Measurements from ENCODE around the gene SFI1.

SFI1 gene

DNA sequence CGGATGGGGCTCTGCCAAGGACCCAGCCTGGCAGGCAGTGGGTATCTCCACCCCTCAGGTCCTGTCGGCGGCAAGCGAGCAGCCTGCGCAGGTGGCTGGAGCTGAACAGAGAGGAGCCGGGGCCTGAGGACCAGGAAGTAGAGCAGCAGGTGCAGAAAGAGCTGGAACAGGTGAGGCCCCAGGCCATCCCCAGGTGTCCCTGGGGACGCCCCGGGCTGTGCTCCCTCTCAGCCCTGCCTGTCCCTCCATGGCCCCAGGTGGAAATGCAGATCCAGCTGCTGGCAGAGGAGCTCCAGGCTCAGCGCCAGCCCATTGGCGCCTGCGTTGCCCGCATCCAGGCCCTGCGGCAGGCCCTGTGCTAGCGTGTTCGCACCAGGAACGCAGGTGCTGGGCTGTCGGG, 121.7 kb downstream of the SFI1 start:
- DNase-seq = no peak

DNA sequence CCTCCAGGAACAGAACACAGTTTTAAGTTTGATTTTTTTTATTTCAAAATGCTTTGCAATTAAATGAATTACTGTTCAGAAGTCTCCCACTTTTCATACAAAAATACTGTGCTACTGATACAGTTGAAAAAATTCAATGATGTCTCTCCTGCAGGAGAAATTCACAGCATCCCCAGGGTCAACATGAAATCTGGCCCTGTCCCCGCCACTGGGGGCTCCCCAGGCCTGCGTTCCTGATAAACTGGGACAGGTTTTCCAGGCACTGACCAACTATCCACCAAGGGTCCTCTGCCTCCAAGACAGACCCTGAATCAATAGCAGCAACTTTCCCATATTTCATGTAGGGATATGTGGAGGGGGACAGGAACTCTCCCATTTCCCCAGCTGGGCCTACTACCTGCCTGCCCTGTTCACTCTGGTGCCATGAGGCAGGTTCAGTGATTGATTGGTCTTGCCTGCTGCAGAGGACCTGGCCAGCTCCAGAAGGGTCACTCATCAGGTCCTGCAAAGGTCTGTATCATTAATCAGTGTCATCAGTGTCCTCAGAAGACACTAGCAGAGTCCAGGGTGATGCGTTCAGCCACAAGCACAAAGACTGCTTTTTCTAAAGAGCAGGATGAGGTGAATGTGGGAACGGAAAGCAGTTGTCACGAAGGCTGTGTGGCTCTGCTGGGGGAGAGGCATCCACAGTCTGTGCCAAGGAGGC, 122.3 kb downstream of the SFI1 start:
- DNase-seq = no peak

DNA sequence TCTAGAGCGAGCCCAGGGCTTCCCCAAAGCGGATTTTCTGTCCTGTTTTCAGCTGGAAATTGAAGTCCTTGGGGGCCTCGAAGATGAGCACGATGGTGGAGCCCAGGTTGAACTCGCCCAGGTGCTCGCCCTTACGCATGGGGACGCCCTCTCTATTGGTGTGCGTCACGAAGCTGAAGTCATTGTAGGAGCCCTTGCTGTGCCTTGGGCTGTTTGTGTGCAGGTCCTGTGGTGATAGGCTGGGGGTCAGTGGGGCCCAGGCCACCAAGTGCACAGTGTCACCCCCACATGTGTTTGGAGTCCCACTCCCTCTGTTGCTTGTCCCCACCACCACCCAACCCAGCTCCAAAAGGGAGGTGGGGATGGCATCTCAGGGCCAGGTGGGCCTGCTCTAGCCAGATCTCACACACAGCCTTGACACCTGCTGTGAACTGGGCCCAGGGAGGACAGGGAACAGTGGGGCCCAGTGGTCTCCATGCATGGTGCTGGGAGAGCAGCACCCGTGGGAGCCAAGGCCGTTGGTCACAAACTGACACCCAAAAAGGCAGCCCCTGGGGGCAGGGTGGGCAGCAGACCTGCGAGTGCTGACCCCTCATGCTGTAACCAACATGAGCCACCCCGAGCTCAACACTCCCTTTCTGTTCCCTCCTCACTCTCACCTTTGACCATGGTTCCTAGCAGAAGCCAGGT, 123.4 kb downstream of the SFI1 start:
- no peak for DNase-seq

DNA sequence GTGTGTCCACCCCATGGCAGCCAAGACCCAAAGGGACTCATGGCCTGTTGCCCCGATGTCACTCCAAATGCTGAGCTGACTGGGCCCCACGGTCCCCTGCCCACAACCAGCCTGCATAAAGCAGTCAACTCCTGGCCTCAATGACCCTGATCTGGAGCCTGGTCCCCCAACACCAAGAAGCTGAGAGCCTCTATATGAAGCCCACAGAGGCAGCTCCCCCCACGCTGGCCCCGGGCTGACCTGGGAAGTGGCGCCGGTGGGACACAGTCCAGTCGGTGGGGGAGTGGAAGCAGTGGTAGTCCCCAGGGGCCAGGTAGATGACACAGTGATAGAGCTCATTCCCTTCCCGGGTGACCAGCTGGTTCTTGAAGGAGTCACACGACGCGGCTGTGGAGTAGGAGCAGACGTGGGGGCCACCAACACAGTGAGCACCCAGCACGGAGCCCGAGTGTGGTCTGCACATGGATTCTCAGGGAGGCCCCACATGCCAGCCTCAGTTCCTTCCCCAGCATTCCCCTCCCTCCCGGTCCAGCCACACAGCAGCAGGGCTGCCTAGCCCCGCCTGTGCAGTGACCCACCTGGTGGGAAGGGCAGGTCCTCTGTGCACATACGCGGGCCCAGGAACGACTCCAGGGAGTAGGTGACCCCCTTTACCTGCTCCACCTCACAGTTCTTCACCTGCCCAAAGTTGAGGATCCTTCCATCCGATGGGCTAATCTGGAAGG, 124.6 kb downstream of the SFI1 start:
- DNase-seq = no peak

DNA sequence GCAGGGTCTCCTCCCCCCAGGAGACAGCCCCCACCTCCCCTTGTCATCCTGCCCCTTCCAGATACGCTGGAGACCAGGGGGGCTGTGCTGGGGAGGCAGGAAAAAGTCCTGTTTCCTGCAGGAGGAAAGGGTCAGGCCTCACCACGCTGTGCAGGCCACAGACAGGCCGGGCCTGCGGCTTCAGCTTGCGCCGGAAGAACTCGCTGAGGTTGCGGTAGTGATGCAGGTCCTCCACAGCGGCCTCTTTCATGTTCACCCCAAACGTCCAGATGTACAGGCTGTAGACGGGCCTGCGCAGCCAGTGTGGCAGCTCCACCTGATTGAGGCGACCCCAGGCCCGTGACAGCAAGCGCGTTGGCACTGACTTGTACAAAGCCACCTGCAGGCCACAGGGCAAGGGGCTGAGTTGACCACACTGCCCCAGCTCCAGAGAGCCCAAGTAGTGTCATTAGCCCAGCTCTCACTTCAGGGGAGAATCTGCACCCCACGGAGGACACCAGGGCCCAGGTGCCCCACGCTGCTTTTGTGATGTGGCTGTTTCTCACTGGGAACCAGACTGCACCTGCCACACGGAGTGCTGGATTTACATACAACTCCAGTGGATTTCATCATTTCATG, 125.3 kb downstream of the SFI1 start:
- no peak for DNase-seq

DNA sequence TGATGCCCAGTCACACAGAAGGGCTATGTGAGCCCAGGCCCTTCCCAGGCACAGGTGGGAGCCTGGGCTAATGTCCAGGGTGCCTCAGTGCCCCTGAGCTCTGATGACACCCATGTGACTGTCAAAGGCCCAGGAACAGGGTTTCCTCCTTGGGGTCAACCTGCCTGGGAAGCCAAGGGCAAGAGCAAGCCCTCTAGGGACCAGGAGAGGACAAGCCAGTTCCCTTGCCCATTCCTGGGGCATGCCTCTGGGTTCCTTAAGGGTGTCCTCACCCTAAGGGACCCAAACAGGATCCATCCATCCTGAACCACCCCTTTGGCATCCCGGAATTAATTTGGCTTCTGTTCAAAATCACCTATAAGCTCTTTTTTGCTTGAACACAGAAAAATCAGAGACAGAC, 126.6 kb downstream of the SFI1 start:
- no peak for DNase-seq

DNA sequence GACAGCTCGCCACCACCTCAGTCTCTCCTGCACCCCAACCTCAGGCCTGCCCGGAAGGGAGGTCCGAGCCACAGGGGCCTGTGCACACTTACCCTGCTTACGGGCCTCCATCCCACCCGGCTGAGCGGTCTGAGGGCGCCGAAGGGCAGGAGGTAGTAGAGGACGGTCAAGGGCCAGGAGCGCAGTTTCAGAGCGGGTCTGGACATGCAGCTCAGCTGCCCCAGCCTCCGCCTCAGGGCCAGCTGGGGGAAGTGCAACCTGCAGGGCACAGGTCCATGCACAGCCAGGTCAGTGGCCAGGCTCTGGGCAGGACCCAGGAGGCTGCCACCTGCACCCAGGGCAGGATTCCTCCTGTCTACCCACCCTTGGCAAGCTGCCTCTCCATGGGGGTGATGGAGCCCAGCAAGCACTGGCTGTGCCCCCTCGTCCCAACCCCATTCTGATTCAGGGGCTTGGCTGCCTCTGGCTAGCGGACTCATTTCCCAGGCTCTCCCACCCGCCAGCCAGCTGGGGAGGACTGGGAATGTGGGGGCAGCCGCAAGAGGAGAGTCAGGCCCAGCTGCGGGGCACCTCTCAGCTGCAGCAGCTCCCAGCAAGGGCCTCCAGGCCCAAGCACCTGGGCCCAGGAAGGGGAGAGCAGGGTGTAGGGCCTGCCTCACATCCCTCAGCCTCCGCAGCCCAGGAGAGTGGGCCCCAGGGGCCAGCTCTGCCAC, 127.4 kb downstream of the SFI1 start:
- DNase-seq = no peak

DNA sequence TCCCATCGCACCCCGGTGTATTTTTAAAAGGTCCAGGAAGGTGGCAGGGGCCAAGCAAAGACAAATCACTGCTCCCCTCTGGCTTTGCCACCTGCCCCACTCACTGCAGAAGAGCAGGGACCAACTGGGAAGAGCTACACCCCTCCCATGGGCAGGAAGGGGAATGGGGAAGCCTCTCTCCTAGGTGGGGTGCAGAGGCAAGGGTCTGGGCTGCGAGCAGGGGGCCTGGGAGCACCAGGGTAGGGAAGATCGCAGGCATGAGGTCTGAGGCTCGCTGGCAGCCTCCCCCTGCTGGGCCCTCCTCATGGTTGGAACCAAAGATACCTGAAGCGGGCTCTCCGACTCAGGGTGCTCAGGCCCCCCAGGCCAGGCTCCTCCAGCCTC, 128.9 kb downstream of the SFI1 start:
- DNase-seq = no peak

DNA sequence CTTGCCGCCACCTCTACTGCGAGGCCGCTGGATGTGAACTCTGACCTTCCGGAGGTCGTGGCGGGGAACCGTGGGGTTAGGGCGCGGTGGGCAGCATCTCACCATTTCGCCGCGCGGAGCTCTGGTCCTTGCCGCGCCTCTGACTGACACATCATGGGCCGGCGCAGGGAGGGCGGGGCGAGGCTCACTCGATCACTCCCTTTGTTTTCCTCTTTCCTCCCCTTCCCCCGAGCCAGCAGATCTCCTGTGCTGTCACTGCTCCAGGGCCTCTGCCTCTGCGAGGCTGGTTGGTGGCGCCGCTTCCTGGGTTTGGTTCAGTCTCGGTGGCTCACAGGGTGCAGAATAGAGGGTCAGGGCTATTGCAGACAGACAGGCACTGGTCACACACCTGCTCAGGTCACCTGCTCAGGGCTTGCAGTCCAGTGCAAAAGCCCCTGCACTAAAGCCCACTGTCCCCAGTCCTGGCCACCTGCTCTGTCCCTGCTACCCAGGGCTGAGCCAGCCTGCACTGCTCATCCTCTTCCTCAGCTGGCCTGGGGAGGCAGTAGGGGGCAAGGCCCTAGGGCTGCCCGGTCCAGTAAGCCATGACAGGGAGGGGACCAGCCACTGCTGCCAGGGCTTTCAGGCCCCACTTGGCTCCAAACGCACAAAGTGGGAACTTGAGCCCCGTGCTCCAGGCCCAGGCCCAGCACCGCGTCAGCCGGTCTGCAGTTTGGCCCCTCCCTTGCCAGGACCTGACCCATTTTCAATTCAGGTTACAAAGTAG, 129.5 kb downstream of the SFI1 start:
- peak; percentile 52 to 53 for DNase-seq

DNA sequence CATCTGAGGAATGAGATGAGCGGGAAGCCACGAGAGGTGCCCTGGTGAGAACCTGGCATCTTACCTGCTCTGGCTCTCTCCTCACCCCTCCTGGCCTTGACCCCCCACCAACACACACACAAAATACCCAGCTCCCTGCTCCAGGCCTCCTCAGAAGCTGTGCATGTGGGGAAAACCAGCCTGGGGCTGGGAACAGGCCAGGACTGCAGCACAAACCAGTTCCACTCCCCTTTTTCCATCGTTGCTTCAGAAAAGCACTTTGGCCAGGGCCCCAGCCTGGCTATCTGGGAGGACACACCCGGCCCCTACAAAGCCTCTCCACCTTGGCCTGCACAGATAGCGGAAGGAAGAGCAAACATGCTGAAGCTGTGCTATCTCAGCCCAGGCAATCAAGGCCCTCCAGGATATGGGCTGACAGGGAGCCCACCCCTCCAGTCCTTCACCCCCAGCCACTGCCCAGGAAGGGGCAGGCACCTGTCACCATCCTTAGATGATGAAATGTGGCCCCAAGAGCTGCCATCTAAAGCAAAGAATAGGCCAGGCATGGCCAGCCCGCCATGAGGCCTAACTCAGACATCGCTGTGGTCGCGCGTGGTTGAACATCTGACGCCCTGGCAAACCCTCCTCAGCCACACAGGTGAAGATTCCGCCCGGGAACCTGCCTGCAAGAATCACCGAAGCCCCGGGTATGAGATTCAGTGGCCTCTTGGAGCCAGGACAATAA, 130.3 kb downstream of the SFI1 start:
- no peak for DNase-seq

DNA sequence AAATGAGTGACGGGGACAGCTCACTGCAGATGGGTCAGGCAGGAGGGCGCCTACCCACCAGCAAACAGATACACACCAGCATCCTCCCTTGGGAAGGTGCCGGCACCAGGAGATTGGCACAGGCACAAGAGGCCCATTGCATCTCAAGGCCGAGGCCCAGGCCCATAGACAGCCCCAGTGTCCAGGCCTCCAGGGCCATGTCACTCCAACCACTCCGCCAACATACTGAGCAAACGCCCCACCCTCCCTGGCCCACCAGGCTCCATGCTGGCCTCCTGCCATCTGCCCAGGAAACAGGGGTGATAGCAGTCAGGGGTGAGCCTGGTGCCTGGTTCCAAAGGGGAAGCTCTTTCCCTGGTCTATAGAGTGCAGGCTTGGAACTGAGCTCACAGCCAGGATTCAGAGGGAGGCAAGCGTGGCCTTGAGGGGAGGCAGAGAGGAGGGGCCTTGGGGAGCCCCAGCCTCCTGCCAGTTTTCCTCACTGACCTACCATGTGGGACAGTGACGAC, 130.9 kb downstream of the SFI1 start:
- no peak for DNase-seq

DNA sequence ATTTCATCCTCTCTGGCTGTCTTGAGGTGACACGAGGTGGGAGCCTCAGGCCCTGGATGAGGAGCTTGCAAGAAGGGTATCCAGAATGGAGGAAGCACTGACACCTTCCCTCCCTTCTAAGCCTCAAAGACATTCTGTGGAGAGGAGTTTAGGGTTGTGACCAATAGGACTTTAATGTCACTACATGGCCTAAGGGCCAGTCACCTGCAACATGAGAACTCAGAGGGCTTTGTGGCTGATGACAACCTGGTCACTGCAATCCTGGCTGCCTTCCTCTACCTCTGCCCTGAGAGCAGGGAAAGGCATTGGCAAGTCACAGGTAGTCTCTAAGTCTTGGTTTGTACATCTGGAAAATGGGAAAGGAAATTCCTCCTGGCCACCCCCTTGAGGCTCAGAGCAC, 132.0 kb downstream of the SFI1 start:
- DNase-seq = no peak

DNA sequence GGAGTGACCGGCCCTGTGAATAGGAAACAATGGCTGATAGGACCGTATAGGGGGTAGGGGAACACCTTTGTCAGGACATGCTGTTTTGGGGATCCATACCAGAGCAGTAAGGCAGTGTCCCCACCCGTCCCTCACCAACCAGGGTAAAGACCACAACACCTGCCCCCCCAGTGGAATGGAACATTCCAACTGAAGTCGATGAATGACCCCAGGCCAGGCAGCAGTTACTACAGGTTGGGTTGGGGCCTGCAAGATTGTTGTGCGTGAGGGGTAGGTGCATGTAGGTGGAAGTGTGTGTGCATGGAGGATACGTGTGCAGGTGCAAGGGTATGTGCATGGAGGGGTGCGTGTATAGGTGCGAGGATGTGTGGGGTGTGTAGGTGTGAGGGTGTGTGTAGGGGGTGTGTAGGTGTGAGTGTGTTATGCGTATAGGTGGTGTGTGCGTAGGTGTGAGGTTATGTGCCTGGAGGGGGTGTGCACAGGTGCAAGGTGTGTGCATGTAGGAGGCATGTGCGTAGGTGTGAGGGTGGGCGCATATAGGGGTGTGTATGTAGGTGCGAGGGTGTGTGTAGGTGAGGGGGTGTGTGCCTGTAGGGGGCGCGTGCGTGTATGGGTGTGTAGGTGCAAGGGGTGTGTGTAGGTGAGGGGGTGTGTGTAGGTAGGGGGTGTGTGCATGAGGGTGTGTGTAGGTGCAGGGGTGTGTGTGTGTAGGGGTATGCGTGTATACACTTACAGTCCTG, 132.8 kb downstream of the SFI1 start:
- DNase-seq = no peak

DNA sequence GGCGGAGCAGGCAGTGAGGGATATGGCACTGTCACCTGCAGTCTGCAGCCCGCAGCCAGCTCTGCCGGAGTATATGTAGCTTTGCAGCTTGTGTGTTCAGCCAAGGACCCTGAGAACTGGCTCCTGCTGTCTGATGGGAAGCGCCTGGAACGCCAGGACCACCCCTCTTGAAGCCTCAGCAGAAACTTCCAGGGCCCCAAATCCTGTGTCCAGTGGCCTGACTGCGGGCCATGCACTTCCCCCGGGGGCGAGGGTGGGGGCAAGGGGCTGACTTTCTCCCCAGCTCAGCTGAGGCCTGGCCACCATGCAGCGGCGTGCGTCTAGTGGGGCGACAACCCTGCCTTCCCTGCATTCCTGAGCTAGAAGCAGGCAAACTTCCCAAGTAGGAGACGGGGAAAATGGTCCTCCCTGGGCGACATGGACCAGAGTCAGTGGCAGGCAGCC, 133.4 kb downstream of the SFI1 start:
- DNase-seq = no peak

DNA sequence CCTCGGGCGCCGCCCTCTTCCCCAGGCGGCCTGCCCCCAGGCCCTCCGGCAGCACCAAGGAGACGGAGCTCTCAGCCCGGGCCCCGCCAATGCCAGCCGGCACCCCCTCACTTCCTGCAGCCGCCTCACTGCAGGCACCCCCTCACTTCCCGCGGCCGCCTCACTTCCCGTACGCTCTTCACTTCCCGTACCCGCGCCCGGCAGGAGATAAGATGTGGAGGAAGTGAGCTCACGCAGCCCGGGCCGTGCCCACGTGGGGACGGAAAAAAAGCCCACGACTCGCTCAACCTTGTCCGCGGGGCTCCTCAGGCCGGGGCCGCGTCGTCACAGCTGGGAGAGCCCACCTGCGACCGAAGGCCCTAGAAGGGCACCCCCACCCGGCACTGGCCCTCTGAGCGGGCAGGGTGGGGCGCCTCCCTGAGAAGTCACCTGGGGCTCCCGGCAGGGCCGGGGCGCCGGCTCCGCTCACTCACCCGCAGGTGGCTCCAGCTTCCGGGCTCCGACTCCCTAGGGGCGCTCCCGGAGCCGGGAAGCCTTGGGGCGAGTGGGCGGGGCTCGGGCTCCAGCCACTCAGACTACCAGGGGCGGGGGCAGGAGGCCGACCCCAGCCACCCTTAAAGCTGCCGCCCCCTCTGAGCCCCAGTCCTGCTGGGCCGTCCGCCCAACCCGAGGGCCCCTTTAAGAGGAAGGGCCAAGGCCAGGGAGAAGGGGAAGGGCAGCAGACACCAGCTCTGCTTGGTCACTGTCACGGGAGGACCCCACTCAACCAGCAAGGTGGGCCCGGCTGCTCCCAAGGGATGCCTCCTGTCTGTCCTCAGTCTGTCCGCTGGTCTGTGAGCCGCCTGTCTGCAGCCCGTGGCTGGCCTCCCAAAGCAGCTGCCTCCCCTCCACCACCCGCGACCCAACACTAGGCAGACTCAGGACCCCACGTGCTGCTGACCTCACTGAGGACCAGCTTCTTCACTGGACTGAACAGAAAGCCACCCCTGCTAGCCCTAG, 134.3 kb downstream of the SFI1 start:
- peak; percentile 41 to 77 for DNase-seq

DNA sequence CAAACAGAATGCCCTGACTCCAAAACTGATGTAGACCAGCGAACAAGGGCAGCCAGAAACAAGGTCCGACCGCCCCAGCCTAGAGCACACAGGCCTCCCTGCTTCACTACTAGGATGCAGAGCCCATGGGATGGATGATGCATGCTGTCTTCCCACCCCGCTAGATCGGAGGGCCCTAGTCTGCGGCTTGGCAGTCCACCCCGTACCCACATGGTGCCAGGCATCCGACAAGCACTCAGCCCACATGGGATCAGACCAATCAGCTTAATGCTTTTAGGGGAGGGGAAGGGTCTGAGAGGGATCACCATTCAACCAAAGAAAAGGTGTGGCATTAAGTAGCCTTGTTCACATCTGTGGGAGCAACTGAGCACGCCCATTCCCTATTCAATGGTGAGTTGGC, 135.1 kb downstream of the SFI1 start:
- DNase-seq = no peak

DNA sequence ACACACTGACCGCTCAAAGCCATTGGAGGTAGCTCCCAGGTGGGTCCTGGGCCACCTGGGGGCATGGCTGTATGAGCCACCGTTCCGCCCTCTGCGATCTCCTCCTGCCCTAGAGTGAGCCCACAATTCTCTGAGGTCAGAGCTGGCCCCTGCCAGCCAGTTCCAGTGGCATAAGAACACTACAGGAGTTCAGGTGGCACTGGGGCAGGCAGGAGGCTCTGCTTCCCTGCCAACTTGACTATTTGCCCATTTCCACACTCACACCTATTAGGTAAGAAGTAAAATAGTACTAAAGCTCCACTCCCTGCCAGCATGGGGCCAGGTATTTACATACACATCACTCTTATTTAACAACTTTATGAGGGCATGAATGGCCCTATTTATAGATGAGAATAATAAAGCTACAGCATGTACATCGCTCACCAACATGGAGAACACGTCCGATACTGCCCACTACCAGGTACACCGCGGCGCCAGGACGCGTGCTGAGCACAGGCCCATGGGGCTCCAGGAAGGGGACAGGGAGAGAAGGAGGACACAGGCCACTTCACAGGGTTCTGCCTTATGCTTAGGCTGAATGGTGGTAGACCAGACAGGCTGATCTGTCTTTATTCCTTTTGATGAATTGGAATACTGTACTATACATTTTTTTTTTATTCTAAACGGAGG, 139.4 kb downstream of the SFI1 start:
- DNase-seq = no peak

DNA sequence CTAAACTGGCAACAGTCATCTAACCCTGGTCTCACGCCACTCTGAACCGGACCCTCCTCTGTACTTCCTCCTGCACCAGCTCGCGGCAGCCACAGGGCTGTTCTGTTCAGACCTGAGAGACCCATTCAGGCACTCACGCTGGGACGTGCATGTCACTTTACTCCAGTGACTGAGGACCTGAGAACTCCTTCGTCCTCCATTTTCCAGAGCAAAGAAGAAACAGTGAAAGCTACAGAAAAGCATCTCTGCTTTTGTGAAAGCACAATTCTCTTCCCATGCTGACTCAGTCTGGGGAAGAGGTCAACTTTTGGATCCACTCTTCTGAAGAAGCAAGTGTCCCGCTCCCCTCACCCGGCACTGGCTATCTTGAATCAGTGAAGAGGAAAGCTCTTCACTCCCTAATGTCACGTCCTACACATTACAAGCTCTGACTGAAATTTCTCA, 141.1 kb downstream of the SFI1 start:
- DNase-seq = no peak
